D341Med (cell line): ENCODE measurements around the gene WDR18.

Experiments
- DNase-seq: peaks from one replicate; pipeline ENCODE4 v3.0.0; 2012; ENCODE audit warnings: low spot score

The WDR18 gene

GRCh38 chr19:1042689-1043511 is 58.8 kb downstream of the WDR18 start:
- DNase-seq = peak; percentile 83
